GM12875 (cell line): ENCODE results near the gene PPM1M.
A peak's percentile ranks its signal among the peaks of the same experiment; 100 is the strongest.

Experiments
- H3K4me3 ChIP-seq: one replicate; pipeline ENCODE4 v1.5.1; 2011; ENCODE audit warnings: low read depth, low read length, control low read depth
- CTCF ChIP-seq: IDR thresholded peaks from 2 replicates; pipeline ENCODE4 v1.5.1; 2011; ENCODE audit warnings: low read depth, mild to moderate bottlenecking, control low read depth, inconsistent platforms, low read length, moderate library complexity, borderline replicate concordance; ENCODE audit not compliant: insufficient read depth

The PPM1M gene

GRCh38 chr3:52288674-52289073, 43.1 kb downstream of the PPM1M start:
- peak overlapping the region; percentile 88 for H3K4me3 ChIP-seq
- no peak for TF ChIP-seq CTCF

- no peak overlapping the region for H3K4me3 ChIP-seq
- TF ChIP-seq CTCF = no peak
These were observed 43.8 kb downstream of the PPM1M start for GRCh38 chr3:52289338-52289746.

- H3K4me3 ChIP-seq = no peak overlapping the region
- peak; percentile 25; the same call in 1 of the 2 replicates for TF ChIP-seq CTCF
These were observed 44.4 kb downstream of the PPM1M start for GRCh38 chr3:52289747-52290595.

GRCh38 chr3:52290596-52291507, 45.3 kb downstream of the PPM1M start:
- no peak for TF ChIP-seq CTCF
- no peak overlapping the region for H3K4me3 ChIP-seq

GRCh38 chr3:52291508-52292181, 46.1 kb downstream of the PPM1M start:
- no peak overlapping the region for H3K4me3 ChIP-seq
- TF ChIP-seq CTCF = peak; percentile 50

- H3K4me3 ChIP-seq = no peak overlapping the region
These were observed 46.9 kb downstream of the PPM1M start for GRCh38 chr3:52292247-52293065.

More at GRCh38 chr3:52292247-52293065, 46.9 kb downstream of the PPM1M start:
- TF ChIP-seq CTCF = no peak
